H1 (cell line): ENCODE measurements around the gene RAPGEF1.

Source experiments
- EGR1 ChIP-seq: IDR thresholded peaks from 2 replicates; pipeline ENCODE4 v1.6.1; 2011; ENCODE audit warnings: low read depth, low read length, borderline replicate concordance
- EP300 ChIP-seq, 2 experiments: IDR thresholded peaks; 1 replicate in 1 of 2; 2 replicates in 1 of 2; pipeline ENCODE4 v1.6.1; 2011 to 2012; ENCODE audit warnings: low read depth in 2 of 2, low read length in 2 of 2, mild to moderate bottlenecking in 2 of 2, borderline replicate concordance in 1 of 2, inconsistent platforms in 1 of 2, moderate library complexity in 1 of 2
- TF ChIP-seq, protein P1 (sequence below), 3 experiments: IDR thresholded peaks; 1 replicate in 2 of 3; 2 replicates in 1 of 3; pipeline versions ENCODE4 v1.5.1 to v1.6.1; 2011; ENCODE audit warnings: low read length in 3 of 3, mild to moderate bottlenecking in 3 of 3, inconsistent platforms in 2 of 3, low read depth in 1 of 3, moderate library complexity in 1 of 3; ENCODE audit not compliant: insufficient read depth in 1 of 3; ENCODE audit errors: control extremely low read depth in 1 of 3

DNA sequence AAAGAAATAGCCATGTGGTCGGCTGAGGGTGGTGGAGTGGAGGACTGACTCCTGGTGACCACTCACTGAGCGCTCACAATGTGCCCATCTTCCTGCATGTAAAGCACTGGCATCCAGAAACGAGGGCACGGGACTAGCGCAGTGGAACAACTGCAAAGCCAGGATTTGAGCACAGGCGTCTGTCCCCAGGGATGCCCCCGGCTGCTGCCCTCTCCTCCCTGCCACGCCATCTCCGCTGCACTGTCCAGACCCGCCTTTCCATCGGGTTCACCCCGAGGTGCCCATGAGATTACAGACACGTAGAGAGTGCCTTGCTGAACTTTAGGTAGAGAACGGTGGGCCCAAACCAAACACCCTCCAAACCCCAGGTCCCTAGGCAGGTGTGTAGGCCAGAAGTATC is 149.9 kb downstream of the RAPGEF1 start:
- no peak for TF ChIP-seq EP300 (IDR thresholded peaks at IDR 0.05; ENCODE audit: borderline replicate concordance in 1 of 2, low read depth in 2 of 2, low read length in 2 of 2)
- TF ChIP-seq EGR1, result no peak
- TF ChIP-seq, protein P1, sequence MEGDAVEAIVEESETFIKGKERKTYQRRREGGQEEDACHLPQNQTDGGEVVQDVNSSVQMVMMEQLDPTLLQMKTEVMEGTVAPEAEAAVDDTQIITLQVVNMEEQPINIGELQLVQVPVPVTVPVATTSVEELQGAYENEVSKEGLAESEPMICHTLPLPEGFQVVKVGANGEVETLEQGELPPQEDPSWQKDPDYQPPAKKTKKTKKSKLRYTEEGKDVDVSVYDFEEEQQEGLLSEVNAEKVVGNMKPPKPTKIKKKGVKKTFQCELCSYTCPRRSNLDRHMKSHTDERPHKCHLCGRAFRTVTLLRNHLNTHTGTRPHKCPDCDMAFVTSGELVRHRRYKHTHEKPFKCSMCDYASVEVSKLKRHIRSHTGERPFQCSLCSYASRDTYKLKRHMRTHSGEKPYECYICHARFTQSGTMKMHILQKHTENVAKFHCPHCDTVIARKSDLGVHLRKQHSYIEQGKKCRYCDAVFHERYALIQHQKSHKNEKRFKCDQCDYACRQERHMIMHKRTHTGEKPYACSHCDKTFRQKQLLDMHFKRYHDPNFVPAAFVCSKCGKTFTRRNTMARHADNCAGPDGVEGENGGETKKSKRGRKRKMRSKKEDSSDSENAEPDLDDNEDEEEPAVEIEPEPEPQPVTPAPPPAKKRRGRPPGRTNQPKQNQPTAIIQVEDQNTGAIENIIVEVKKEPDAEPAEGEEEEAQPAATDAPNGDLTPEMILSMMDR (IDR thresholded peaks at IDR 0.05; ENCODE audit: control extremely low read depth in 1 of 3, insufficient read depth in 1 of 3, low read depth in 1 of 3, low read length in 3 of 3), result no peak
